ENCODE data around the gene RNASE4. TPM values are rescaled to one million over a fixed set of nuclear protein-coding genes. Genes with fewer than 3 reads are reported as not detected.
A peak's percentile ranks its signal among the peaks of the same experiment; 100 is the strongest.
"Not testable (repeated sequence)": the region's sequence is repeated elsewhere in the genome, so short reads cannot be mapped to it uniquely, and the experiment has no call there.

RNASE4 gene
- total RNA-seq, 2 donors from 2014 or later: 0.73 to 1.6 TPM

DNA sequence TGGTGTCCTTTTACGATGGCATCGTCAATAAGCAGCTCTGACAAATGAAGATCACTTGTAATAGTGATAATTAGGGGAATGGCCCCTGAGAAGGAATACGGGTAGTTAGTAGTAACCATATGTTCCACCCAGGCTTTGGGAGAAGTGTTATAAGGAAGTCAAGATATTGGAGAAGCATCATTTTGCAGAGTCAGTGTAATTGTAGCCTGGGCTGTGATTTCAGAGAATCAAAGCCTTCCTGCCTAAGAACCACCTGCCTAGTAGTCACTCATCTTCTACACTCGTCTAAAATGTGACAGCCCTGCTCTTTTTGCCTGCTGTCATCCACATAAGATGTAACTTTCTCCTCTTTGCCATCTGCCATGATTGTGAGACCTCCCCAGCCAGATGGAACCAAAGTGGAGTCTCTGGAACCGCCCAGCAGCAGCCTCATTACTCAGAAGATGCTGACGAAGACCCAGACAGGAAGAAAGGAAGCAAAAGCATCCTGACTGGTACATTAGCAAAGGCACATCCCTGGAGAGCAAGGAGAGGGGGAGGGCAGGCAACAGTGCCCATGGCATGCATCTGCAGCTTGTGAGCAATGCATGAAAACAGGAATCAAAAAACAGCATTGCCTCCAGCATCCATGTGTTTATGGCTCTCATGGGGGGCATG lies 48.7 kb downstream of the RNASE4 start:
- Histone ChIP-seq H3K9me3 (ENCODE audit: control insufficient read depth, low read length) (no peaks in the 10 kb centered on the region), H3K27me3 (ENCODE audit: control insufficient read depth, insufficient read depth, low read length, poor library complexity, severe bottlenecking) (no peaks in the 10 kb centered on the region), H3K4me1 (ENCODE audit: control insufficient read depth, insufficient read depth, low read length) (peaks cover 7% of the 10 kb centered on the region), H3K4me3 (ENCODE audit: low read length) (no peak overlapping the region), H3K9ac (ENCODE audit: extremely low read depth, low read length, poor library complexity, severe bottlenecking) (no peak overlapping the region), H3K27ac (ENCODE audit: low read depth, low read length) (peak overlapping the region; percentile 10), H3K36me3 (ENCODE audit: control insufficient read depth, insufficient read depth, low read length) (no peaks in the 10 kb centered on the region)
- Mint-ChIP-seq H3K27ac (no peak overlapping the region), H3K4me1 (peaks cover 11% of the 10 kb centered on the region), H3K27me3 (ENCODE audit: insufficient read depth) (peaks cover 5% of the 10 kb centered on the region), H3K36me3 (ENCODE audit: low read depth) (no peaks in the 10 kb centered on the region), H3K9me3 (no peaks in the 10 kb centered on the region), H3K4me3 (no peak overlapping the region)
- no peak for DNase-seq
- TF ChIP-seq, protein P1, sequence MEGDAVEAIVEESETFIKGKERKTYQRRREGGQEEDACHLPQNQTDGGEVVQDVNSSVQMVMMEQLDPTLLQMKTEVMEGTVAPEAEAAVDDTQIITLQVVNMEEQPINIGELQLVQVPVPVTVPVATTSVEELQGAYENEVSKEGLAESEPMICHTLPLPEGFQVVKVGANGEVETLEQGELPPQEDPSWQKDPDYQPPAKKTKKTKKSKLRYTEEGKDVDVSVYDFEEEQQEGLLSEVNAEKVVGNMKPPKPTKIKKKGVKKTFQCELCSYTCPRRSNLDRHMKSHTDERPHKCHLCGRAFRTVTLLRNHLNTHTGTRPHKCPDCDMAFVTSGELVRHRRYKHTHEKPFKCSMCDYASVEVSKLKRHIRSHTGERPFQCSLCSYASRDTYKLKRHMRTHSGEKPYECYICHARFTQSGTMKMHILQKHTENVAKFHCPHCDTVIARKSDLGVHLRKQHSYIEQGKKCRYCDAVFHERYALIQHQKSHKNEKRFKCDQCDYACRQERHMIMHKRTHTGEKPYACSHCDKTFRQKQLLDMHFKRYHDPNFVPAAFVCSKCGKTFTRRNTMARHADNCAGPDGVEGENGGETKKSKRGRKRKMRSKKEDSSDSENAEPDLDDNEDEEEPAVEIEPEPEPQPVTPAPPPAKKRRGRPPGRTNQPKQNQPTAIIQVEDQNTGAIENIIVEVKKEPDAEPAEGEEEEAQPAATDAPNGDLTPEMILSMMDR (conservative IDR thresholded peaks at IDR 0.05): no peak
- 75 to 78% methylated on average over 6 of the region's 6 CpGs for WGBS, 2 experiments (ENCODE audit: insufficient coverage in 1 of 2, insufficient read length in 1 of 2)

DNA sequence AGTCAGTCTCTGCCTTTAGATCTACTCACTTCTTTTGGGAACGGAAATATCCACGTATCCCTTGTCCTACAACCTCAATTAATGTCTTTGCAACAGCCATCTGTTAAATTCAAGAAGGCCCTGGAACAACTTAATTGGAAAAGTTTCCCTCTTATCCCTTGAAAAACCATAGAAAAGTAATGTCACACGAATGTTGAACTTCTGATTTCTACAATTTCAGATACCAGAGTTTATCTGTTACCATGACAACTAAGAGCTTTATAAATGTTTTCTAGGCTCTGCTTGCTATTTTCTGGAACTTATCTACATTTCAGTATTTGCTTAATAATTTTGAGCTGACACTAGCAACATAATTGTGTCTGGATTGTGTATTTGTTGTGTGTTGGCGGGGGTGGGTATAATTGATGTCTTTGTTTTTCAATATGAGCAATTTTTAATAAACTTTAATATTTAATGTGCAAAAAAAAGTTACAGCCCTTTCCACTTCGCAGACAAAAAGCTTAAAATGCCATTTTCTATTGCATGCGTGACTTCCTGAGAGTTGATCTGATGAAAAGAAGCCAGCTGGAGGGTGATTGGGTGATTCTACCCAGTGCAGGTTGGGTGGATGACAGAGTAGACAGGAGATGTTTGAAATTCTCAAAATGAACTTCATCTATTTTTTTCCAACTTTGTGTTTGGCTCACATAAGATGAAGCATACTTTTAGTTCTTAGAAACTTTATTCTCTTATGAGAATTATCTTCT lies 49.5 kb downstream of the RNASE4 start:
- Histone ChIP-seq H3K27ac (ENCODE audit: low read depth, low read length) (no peak overlapping the region), H3K9ac (ENCODE audit: extremely low read depth, low read length, poor library complexity, severe bottlenecking) (no peak overlapping the region), H3K27me3 (ENCODE audit: control insufficient read depth, insufficient read depth, low read length, poor library complexity, severe bottlenecking) (no peaks in the 10 kb centered on the region), H3K9me3 (ENCODE audit: control insufficient read depth, low read length) (no peaks in the 10 kb centered on the region), H3K36me3 (ENCODE audit: control insufficient read depth, insufficient read depth, low read length) (no peaks in the 10 kb centered on the region), H3K4me3 (ENCODE audit: low read length) (no peak overlapping the region), H3K4me1 (ENCODE audit: control insufficient read depth, insufficient read depth, low read length) (peaks cover 7% of the 10 kb centered on the region)
- H3K9me3 Mint-ChIP-seq: no peaks in the 10 kb centered on the region
- no peak overlapping the region for H3K27ac Mint-ChIP-seq
- H3K36me3 Mint-ChIP-seq (ENCODE audit: low read depth): no peaks in the 10 kb centered on the region
- TF ChIP-seq, protein P1 (conservative IDR thresholded peaks at IDR 0.05): no peak
- DNase-seq: no peak
- H3K4me1 Mint-ChIP-seq: peaks cover 11% of the 10 kb centered on the region
- H3K27me3 Mint-ChIP-seq (ENCODE audit: insufficient read depth): peaks cover 5% of the 10 kb centered on the region
- no peak overlapping the region for H3K4me3 Mint-ChIP-seq
- WGBS, 2 experiments (ENCODE audit: insufficient coverage in 1 of 2, insufficient read length in 1 of 2): 72 to 89% methylated on average over 3 to 5 of the region's 6 CpGs

DNA sequence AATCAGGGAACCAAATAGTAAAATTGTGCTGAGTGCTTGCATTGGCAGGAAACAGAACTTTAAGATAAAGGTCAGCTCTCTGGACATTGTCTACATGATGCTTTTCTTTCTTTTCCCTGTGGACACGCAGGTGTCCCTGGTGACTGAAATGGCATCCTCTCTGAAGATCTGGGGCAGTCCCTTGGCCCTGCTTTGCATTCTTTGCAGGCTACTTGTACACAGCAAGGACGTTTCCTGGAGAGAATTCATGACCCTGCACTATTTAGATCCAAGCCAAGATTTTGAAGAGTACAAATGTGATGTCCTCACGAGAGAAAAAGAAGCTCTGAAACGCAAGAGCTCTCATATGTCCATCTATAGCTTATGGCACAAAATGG lies 50.1 kb downstream of the RNASE4 start:
- Mint-ChIP-seq H3K27ac (no peak overlapping the region), H3K36me3 (ENCODE audit: low read depth) (no peaks in the 10 kb centered on the region)
- TF ChIP-seq, protein P1 (conservative IDR thresholded peaks at IDR 0.05): no peak

DNA sequence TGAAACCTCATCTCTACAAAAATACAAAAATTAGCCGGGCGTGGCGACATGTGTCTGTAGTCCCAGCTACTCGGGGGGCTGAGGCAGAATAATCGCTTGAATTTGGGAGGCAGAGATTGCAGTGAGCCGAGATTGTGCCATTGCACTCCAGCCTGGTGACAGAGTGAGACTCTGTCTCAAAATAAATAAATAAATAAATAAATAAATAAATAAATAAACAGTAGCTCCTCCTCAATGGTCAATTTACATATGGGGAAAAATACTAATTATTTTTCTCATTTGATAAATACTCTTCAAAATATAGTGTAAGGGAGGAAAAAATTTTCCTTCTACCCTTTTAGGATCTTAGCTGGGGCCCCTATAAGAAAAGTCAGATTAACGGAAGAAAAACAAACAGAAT lies 53.9 kb downstream of the RNASE4 start:
- not testable (repeated sequence) for H3K27ac Mint-ChIP-seq; H3K4me3 Mint-ChIP-seq; H3K9me3 Mint-ChIP-seq; H3K9ac ChIP-seq (ENCODE audit: extremely low read depth, low read length, poor library complexity, severe bottlenecking); H3K27ac ChIP-seq (ENCODE audit: low read depth, low read length); H3K36me3 Mint-ChIP-seq (ENCODE audit: low read depth); H3K4me1 Mint-ChIP-seq; H3K36me3 ChIP-seq (ENCODE audit: control insufficient read depth, insufficient read depth, low read length); H3K27me3 Mint-ChIP-seq (ENCODE audit: insufficient read depth); H3K4me1 ChIP-seq (ENCODE audit: control insufficient read depth, insufficient read depth, low read length); H3K27me3 ChIP-seq (ENCODE audit: control insufficient read depth, insufficient read depth, low read length, poor library complexity, severe bottlenecking); H3K4me3 ChIP-seq (ENCODE audit: low read length); DNase-seq
- WGBS, 2 experiments (ENCODE audit: insufficient coverage in 1 of 2, insufficient read length in 1 of 2): 91 to 100% methylated on average over 5 to 7 of the region's 7 CpGs
- H3K9me3 ChIP-seq (ENCODE audit: control insufficient read depth, low read length): peaks cover 14% of the 10 kb centered on the region

More for the DNA sequence above, 50.1 kb downstream of the RNASE4 start:
- no peak for DNase-seq
- H3K36me3 ChIP-seq (ENCODE audit: control insufficient read depth, insufficient read depth, low read length): no peaks in the 10 kb centered on the region
- Mint-ChIP-seq H3K27me3 (ENCODE audit: insufficient read depth) (peaks cover 5% of the 10 kb centered on the region), H3K9me3 (no peaks in the 10 kb centered on the region), H3K4me1 (peaks cover 11% of the 10 kb centered on the region), H3K4me3 (no peak overlapping the region)
- H3K9me3 ChIP-seq (ENCODE audit: control insufficient read depth, low read length): no peaks in the 10 kb centered on the region
- H3K4me3 ChIP-seq (ENCODE audit: low read length): no peak overlapping the region
- WGBS, 2 experiments (ENCODE audit: insufficient coverage in 1 of 2, insufficient read length in 1 of 2): 60 to 71% methylated on average over 4 of the region's 4 CpGs
- H3K4me1 ChIP-seq (ENCODE audit: control insufficient read depth, insufficient read depth, low read length): peaks cover 7% of the 10 kb centered on the region
- H3K27ac ChIP-seq (ENCODE audit: low read depth, low read length): no peak overlapping the region
- H3K27me3 ChIP-seq (ENCODE audit: control insufficient read depth, insufficient read depth, low read length, poor library complexity, severe bottlenecking): no peaks in the 10 kb centered on the region
- H3K9ac ChIP-seq (ENCODE audit: extremely low read depth, low read length, poor library complexity, severe bottlenecking): no peak overlapping the region
